CD4-positive, alpha-beta T cell treated with Interleukin-17A for 4 hours (primary cell): ENCODE measurements around the gene SAGE1.
"Not testable (repeated sequence)": the region's sequence is repeated elsewhere in the genome, so short reads cannot be mapped to it uniquely, and the experiment has no call there.

Experiments used
- DNase-seq: peaks from one replicate; pipeline ENCODE4 v3.0.0-alpha.2; 2020; ENCODE audit warnings: mixed read lengths

The SAGE1 gene

GRCh38 chrX:135893294-135893817 lies at the start of gene SAGE1, which contains the start of gene CT45A10:
Gene SAGE1, plus strand, starts transcription at chrX:135893716. Its CDS starts 2,527 bp downstream, at chrX:135896243.
Gene CT45A10, minus strand, starts transcription at chrX:135893444. Its CDS starts 8,100 bp downstream, at chrX:135885344.
- no peak for DNase-seq

GRCh38 chrX:135854438-135854837 lies 39.1 kb upstream of the SAGE1 start, which contains the start of gene CT45A8:
Gene CT45A8, minus strand, starts transcription at chrX:135854538. Its CDS starts 3,755 bp downstream, at chrX:135850783.
- DNase-seq: not testable (repeated sequence)

GRCh38 chrX:135871712-135872111 lies 21.8 kb upstream of the SAGE1 start, which contains the start of gene CT45A9:
Gene CT45A9, minus strand, starts transcription at chrX:135871812. Its CDS starts 3,751 bp downstream, at chrX:135868061.
- DNase-seq: not testable (repeated sequence)

GRCh38 chrX:135882741-135883140 lies 10.8 kb upstream of the SAGE1 start:
- DNase-seq: not testable (repeated sequence)

- DNase-seq: not testable (repeated sequence)
Observed at GRCh38 chrX:135888230-135888629, 5.3 kb upstream of the SAGE1 start.

- DNase-seq: peak; percentile 25
Observed at GRCh38 chrX:135888976-135889375, 4.5 kb upstream of the SAGE1 start.

GRCh38 chrX:135890087-135890585 lies 3.4 kb upstream of the SAGE1 start:
- no peak for DNase-seq

GRCh38 chrX:135892781-135893180 lies 735 bp upstream of the SAGE1 start:
- DNase-seq: no peak

GRCh38 chrX:135910251-135910650 lies 16.7 kb downstream of the SAGE1 start:
- no peak for DNase-seq

GRCh38 chrX:135914404-135914803 lies 20.9 kb downstream of the SAGE1 start:
- DNase-seq: no peak

- DNase-seq: not testable (repeated sequence)
Observed at GRCh38 chrX:135920516-135920915, 27.0 kb downstream of the SAGE1 start.

GRCh38 chrX:135923353-135923752 lies 29.8 kb downstream of the SAGE1 start:
- DNase-seq: no peak

- no peak for DNase-seq
Observed at GRCh38 chrX:135927897-135928296, 34.4 kb downstream of the SAGE1 start.

- peak; percentile 57 for DNase-seq
Observed at GRCh38 chrX:135931644-135932487, 38.4 kb downstream of the SAGE1 start.

GRCh38 chrX:135944486-135944885 lies 51.0 kb downstream of the SAGE1 start:
- DNase-seq: no peak

- DNase-seq: no peak
Observed at GRCh38 chrX:135951291-135951690, 57.8 kb downstream of the SAGE1 start.
